ENCODE data around the gene SYNGR4. TPM values are rescaled to one million over a fixed set of nuclear protein-coding genes. Genes with fewer than 3 reads are reported as not detected.

The SYNGR4 gene
- total and polyA plus RNA-seq, 2 donors (not counting 1 experiment from before 2014, with no cell fraction given) = not detected

- CTCF ChIA-PET = interaction anchor here (0.7 to 2.0 kb wide), 5 partner anchors 9 to 366 kb away, joined by 3 to 5 read pairs (median 3); partner anchors contain the start of genes GRWD1 and ZNF114
These were observed 29.6 kb downstream of the SYNGR4 start, which contains the start of gene GRIN2D for GRCh38 chr19:48393559-48394330. Gene GRIN2D, plus strand, starts transcription at chr19:48393668. Its CDS starts 4,725 bp downstream, at chr19:48398393.

More at GRCh38 chr19:48393559-48394330, 29.6 kb downstream of the SYNGR4 start, which contains the start of gene GRIN2D:
- intact Hi-C loops (cut with micrococcal nuclease) = loop anchor here (10.0 kb wide), 1 partner anchor 101 kb away; no protein-coding TSS in a partner anchor
- Histone ChIP-seq H3K4me3 (ENCODE audit: control extremely low read depth in 1 of 5, extremely low read depth in 1 of 5, insufficient read depth in 1 of 5, low read depth in 2 of 5, low read length in 4 of 5) (peak within 1 kb of the TSS in 3 of 5 experiments; percentile 2 to 41 (median 26)), H4K20me1 (ENCODE audit: control insufficient read depth, insufficient read depth, low read length, poor library complexity, severe bottlenecking) (no peaks in the 10 kb centered on the region), H3K27ac (ENCODE audit: low read length in 2 of 2) (no peak within 1 kb of the TSS), H3K36me3 (replicated peaks in 1 of 2; ENCODE audit: control extremely low read depth in 1 of 2, control insufficient read depth in 1 of 2, extremely low read depth in 1 of 2, insufficient read depth in 2 of 2, low read length in 1 of 2) (peaks cover 0 to 8% of the 10 kb centered on the region in 2 experiments), H2AFZ (ENCODE audit: insufficient read depth, low read depth, low read length, poor library complexity, severe bottlenecking) (peak within 1 kb of the TSS; percentile 56), H3K4me1 (ENCODE audit: control insufficient read depth in 2 of 2, insufficient read depth in 2 of 2, low read length in 2 of 2) (peaks cover 56 to 61% of the 10 kb centered on the region in 2 donors), H3K27me3 (replicated peaks in 1 of 4; ENCODE audit: control extremely low read depth in 1 of 4, control insufficient read depth in 3 of 4, insufficient read depth in 4 of 4, low read length in 3 of 4) (peaks cover 0 to 56% (median 33%) of the 10 kb centered on the region in 4 experiments), H3K9me3 (ENCODE audit: control extremely low read depth in 1 of 3, control insufficient read depth in 2 of 3, insufficient read depth in 1 of 3, low read length in 2 of 3) (peaks cover 0 to 19% (median 0%) of the 10 kb centered on the region in 3 donors), H3K4me2 (replicated peaks; ENCODE audit: low read depth, low read length, poor library complexity, severe bottlenecking) (peak within 1 kb of the TSS; percentile 72), H3K9ac (ENCODE audit: low read length) (peak within 1 kb of the TSS; percentile 47), H3K79me2 (ENCODE audit: control insufficient read depth, insufficient read depth, low read length) (peaks cover 18% of the 10 kb centered on the region)
- Mint-ChIP-seq H3K27ac (peak within 1 kb of the TSS; percentile 54), H3K9me3 (ENCODE audit: insufficient read depth) (no peaks in the 10 kb centered on the region), H3K4me3 (peak within 1 kb of the TSS; percentile 71), H3K27me3 (peaks cover 33% of the 10 kb centered on the region), H3K4me1 (peaks cover 35% of the 10 kb centered on the region)
- POLR2A ChIA-PET = interaction anchor here (0.6 to 1.3 kb wide), 3 partner anchors 19 to 184 kb away, joined by 3 to 4 read pairs (median 4); partner anchors contain the start of gene TMEM143
- under 1% methylated on average over 37 of the region's 40 CpGs for WGBS (ENCODE audit: insufficient coverage)
- ATAC-seq (ENCODE audit: low read depth) = no peak
- peak; percentile 62 for DNase-seq
- TF ChIP-seq CTCF (IDR thresholded peaks at IDR 0.05) (no peak), EZH2 (IDR thresholded peaks at IDR 0.05; ENCODE audit: borderline replicate concordance, insufficient read depth, low read depth, low read length, poor library complexity, severe bottlenecking) (peak; percentile 91)
